Left hindlimb (tissue), 1 donor: ENCODE measurements around the gene MRPS23.

ENCODE experiments used
- DNase-seq: peaks from one replicate; pipeline ENCODE4 v3.0.0-alpha.2; 2018

The MRPS23 gene

GRCh38 chr17:57834146-57834741 lies 15.6 kb downstream of the MRPS23 start:
- DNase-seq, result no peak

- DNase-seq, result peak; percentile 64
These were observed 16.5 kb downstream of the MRPS23 start for GRCh38 chr17:57833179-57833939.

GRCh38 chr17:57832314-57833178 lies 17.3 kb downstream of the MRPS23 start:
- DNase-seq, result no peak

- no peak for DNase-seq
These were observed 19.0 kb downstream of the MRPS23 start for GRCh38 chr17:57830880-57831279.

- no peak for DNase-seq
These were observed 26.1 kb downstream of the MRPS23 start for GRCh38 chr17:57823469-57824401.

GRCh38 chr17:57819867-57820266 lies 30.0 kb downstream of the MRPS23 start:
- DNase-seq, result no peak

- DNase-seq, result no peak
These were observed 30.6 kb downstream of the MRPS23 start for GRCh38 chr17:57819285-57819684.

GRCh38 chr17:57818066-57818465 lies 31.8 kb downstream of the MRPS23 start:
- DNase-seq, result no peak

GRCh38 chr17:57817299-57817698 lies 32.5 kb downstream of the MRPS23 start:
- DNase-seq, result no peak

- no peak for DNase-seq
These were observed 35.4 kb downstream of the MRPS23 start for GRCh38 chr17:57814421-57814820.

GRCh38 chr17:57811638-57812280 lies 38.1 kb downstream of the MRPS23 start:
- DNase-seq, result no peak

- peak; percentile 68 for DNase-seq
These were observed 38.9 kb downstream of the MRPS23 start for GRCh38 chr17:57810721-57811637.

- no peak for DNase-seq
These were observed 40.0 kb downstream of the MRPS23 start for GRCh38 chr17:57809879-57810278.

- DNase-seq, result no peak
These were observed 41.0 kb downstream of the MRPS23 start for GRCh38 chr17:57808882-57809281.

- DNase-seq, result no peak
These were observed 43.5 kb downstream of the MRPS23 start for GRCh38 chr17:57806167-57806830.

- no peak for DNase-seq
These were observed 46.8 kb downstream of the MRPS23 start for GRCh38 chr17:57803021-57803420.

- no peak for DNase-seq
These were observed 48.7 kb downstream of the MRPS23 start for GRCh38 chr17:57801044-57801711.

- no peak for DNase-seq
These were observed 55.0 kb downstream of the MRPS23 start for GRCh38 chr17:57794841-57795240.

- no peak for DNase-seq
These were observed 61.1 kb downstream of the MRPS23 start for GRCh38 chr17:57788725-57789124.

GRCh38 chr17:57785022-57785421 lies 64.8 kb downstream of the MRPS23 start:
- DNase-seq, result no peak
